ENCODE measurements around the gene RBL2. TPM values are rescaled to one million over a fixed set of nuclear protein-coding genes. Genes with fewer than 3 reads are reported as not detected.

The RBL2 gene
- total and polyA plus RNA-seq, 2 of the 13 experiments (the other 11 are each of a cell fraction or from before 2014, with no cell fraction given), result 41.2 to 60.9 TPM

GRCh38 chr16:53509906-53510703 lies 75.8 kb downstream of the RBL2 start (continued):
- TF ChIP-seq HMGXB4 (CRISPR knock-in tag; IDR thresholded peaks at IDR 0.05; ENCODE audit: borderline replicate concordance in 1 of 2, low read depth in 1 of 2), result peak in 1 of 2 experiments; percentile 89; a peak in 2 of 4 replicates
- 0 out of 2 replicates have a peak, but pooled peaks have one; percentile 31 for TF ChIP-seq PAX8 (CRISPR knock-in tag; IDR thresholded peaks at IDR 0.05; ENCODE audit: borderline replicate concordance)
- TF ChIP-seq ZNF710 (CRISPR knock-in tag; IDR thresholded peaks at IDR 0.05; ENCODE audit: borderline replicate concordance), result no peak
- TF ChIP-seq MAFK (conservative IDR thresholded peaks at IDR 0.05 in 1 of 2, IDR thresholded peaks at IDR 0.05 in 1 of 2; ENCODE audit: low read length in 2 of 2), result no peak
- 0 out of 2 replicates have a peak, but pooled peaks have one; percentile 11 for TF ChIP-seq SOX5 (CRISPR knock-in tag; IDR thresholded peaks at IDR 0.05; ENCODE audit: borderline replicate concordance)
- TF ChIP-seq MTA3 (CRISPR knock-in tag; IDR thresholded peaks at IDR 0.05), result no peak
- TF ChIP-seq SIN3B (IDR thresholded peaks at IDR 0.05; ENCODE audit: low read length), result 0 out of 2 replicates have a peak, but pooled peaks have one; percentile 26
- TF ChIP-seq ZNF574 (CRISPR knock-in tag; IDR thresholded peaks at IDR 0.05), result peak; percentile 35; the same call in 1 of the 2 replicates
- peak; percentile 65; the same call in 1 of the 2 replicates for TF ChIP-seq ZNF639 (CRISPR knock-in tag; conservative IDR thresholded peaks at IDR 0.05)
- TF ChIP-seq ZNF550 (CRISPR knock-in tag; IDR thresholded peaks at IDR 0.05; ENCODE audit: borderline replicate concordance), result 0 out of 2 replicates have a peak, but pooled peaks have one; percentile 46
- peak; percentile 54; the same call in 1 of the 2 replicates for TF ChIP-seq ZNF274 (CRISPR knock-in tag; IDR thresholded peaks at IDR 0.05)
- 0 out of 2 replicates have a peak, but pooled peaks have one; percentile 29 for TF ChIP-seq HHEX (CRISPR knock-in tag; IDR thresholded peaks at IDR 0.05)
- TF ChIP-seq ZNF138 (CRISPR knock-in tag; IDR thresholded peaks at IDR 0.05; ENCODE audit: low read depth), result no peak
- TF ChIP-seq ZFP90 (CRISPR knock-in tag; IDR thresholded peaks at IDR 0.05; ENCODE audit: borderline replicate concordance), result no peak
- TF ChIP-seq ZFP62 (CRISPR knock-in tag; IDR thresholded peaks at IDR 0.05), result no peak
- no peak for TF ChIP-seq CERS6 (CRISPR knock-in tag; IDR thresholded peaks at IDR 0.05)
- TF ChIP-seq ZNF382 (CRISPR knock-in tag; IDR thresholded peaks at IDR 0.05; ENCODE audit: borderline replicate concordance), result no peak
- peak; percentile 53; the same call in 1 of the 2 replicates for TF ChIP-seq CBFB (CRISPR knock-in tag; IDR thresholded peaks at IDR 0.05)
- TF ChIP-seq ZMAT3 (CRISPR knock-in tag; conservative IDR thresholded peaks at IDR 0.05), result no peak

Measured in HepG2 (cell line).